Measurements from ENCODE around the gene ETNK2.

Gene ETNK2

DNA sequence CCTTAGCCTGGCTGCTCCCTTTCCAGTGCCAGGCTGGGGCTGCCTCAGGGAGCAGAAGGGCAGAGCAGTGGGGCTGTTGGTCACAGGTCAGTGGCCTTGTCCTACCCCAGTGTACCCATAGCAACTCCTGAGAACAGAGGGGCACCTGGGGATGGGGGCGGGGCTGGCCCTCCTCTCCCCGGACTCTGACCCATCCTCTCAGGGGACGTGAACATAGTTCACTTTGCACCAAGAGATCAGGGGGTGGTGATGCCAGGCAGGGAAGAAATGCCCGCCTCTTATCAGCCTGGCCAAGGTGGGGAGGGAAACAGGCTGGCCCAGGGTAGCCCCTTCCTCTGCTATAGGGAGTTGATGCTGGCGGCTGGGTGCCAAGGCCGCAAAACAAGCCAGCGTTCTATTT is 4.9 kb downstream of the ETNK2 start:
- DNase-seq = no peak

DNA sequence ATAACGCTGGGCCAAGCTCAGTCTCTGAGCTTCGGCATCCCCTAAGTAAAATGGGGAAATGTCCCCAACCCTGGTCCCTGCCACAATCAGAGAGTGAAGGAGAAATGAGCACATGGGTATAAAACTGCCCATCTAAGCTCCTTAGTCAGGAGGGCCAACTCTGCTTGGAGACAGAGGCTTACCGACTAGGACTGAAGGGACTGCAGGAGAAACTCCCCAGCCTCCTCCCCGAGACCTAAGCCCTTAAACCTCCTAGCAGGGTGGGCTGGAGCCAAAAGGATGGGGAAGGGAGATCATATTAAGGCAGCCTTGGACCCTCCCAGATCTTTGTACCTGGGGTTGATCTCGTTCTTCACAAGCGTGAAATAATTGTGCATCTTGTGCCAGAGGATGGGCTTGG is 5.5 kb downstream of the ETNK2 start:
- DNase-seq = no peak

DNA sequence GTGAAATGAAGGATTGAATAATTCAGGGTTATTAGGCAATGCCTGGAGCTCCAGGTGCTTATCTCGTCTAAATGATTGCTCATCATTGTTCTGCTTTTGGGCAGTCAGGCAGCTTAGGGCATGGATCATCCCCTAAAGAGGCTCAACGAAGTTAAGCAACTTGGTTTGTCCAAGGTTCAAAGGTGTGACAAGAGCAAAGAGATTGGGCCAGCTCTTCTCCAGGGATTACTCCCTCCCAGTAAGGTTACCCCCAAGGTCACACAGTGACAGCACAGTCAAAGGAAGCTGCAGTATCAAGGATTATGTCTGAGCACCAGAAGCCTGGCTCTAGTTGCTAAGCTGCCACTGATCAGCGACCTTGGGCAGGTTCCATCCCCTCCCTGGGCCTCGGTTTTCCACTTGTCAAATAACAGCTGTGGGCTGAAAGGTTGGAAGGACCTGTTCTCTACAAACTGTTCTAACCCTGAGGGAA is 6.8 kb downstream of the ETNK2 start:
- DNase-seq = no peak

DNA sequence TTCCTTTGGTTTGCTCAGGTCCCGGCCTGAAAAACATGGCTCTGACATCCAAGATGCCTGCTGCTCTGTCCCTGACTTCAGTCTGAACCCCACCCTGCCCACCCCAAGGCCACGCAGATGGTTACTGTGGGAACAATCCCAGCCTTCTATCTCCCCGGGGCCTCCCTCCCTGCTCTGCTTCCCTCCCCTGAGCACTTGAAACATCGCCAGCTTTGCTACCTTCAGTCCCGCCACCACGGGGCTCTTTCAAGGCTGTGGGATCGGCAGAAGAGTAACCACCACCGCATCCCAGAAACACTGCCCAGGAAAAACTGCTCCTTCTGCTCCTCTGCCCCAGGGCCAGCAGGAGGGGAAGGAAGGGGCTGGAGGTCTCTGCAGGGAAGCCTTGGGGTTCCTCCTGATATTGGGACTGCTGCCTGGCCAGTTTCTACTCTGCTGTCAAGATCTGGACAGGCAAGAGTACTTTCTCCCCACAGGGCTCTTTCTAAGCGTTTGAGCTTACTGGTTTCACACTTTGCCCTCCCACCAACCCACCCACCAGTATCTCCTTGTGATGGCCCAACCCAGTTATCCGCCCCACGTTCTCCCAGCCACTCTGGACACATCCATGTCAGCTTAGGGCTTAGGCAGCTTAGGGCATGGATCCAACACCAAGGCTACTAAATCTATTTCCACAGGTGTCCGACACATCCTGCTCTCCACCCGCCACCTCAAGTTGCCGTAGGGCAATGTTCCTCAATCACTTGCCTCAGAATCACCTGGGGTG is 8.4 kb downstream of the ETNK2 start:
- DNase-seq = no peak

DNA sequence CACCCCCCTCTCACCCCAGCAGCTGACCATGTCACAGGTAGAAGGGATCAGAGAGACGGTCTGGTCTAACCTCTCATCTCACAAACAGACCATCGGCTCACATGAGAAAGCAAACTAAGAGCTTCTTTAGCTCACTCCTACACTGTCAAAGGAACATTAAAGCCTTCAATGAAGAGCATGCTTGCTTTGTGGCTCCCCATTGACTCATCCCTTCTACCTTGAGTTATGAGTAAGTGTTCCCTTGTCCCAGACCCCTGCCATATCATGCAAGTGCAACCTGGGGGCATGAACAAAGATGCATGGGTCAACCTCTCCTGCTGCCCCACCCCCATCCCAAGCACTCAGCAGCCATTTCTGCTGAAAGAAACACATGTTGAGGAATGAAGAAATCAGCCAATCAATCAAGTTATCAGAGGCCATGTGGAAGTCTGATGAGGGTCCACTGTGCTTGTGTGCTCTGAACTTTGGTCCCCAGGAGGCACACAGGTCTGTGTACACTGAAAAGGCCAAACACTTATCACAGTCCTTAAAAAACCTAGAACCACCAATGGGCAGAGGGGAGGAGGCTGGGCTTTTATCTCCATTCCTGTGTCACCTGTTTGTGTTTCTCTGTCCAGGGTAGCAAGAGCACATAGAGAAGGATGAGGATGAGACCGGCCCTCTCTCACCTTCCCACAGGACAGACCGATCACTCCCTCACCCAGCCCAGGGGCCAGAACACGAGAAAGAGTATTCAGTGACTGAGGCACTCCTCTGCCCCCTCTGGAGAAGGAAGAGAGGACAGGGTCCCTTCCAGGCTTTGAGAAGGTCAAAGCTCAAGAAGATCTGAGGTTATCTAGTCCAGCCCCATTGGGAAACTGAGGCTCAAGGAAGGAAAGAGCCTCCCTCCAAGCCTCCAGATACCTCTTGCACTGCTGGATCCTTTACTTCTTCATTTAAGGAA is 9.5 kb downstream of the ETNK2 start:
- no peak for DNase-seq

DNA sequence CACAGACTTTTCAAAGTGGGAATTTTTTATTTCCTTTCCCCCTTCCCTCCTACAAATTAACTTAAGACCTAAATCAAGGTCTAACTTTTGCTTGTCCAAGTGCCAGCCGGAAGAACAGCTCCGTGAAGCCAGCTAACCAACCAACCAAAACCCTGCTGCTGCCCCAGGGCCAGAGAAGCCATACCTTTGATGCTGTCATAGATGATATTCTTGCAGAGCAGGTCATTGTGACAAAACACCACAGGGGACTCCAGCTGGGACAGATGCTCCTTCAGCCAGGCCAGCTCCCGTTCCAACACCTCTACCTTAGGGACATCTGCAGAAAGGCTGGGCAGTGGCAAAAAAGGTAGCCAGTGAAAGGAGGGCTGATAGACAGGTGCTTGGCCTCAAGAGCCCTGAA is 10.7 kb downstream of the ETNK2 start:
- DNase-seq = no peak

DNA sequence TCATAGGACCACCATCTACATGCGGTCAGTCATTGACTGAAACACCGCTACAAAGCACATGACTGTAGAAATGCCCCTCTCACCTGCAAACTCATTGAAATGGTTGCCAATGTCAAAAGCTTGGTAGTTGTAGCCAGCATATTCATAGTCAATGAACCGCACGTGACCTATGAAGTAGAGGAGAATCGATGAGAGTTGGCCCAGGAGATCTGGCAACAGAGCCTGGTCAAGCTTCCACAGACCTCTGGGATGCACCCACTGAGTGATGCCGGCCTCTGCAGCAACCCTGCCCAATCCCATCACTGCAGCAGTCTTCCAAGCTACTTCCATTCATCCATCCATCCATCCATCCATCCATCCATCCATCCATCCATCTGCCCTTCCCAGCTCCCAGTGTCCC is 11.9 kb downstream of the ETNK2 start:
- no peak for DNase-seq

DNA sequence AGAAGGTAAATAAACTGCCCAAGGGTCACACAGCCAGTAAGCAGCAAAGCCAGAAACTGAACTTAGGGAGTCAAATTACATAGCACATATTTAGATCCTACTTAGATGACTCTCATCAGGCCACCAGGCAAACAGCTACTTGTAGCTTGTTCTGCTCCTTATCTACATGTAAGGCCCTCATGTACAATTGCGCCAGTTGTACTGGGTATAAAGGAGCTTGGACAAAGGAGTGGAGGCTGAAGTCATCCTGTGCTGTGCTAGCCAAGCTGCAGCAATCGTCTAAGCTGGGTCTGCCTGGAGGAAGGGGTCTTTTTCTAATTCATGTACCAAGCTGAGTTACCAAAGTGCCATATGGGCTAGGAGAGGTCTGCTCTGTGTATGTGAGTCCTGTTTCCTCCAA is 12.8 kb downstream of the ETNK2 start:
- no peak for DNase-seq

DNA sequence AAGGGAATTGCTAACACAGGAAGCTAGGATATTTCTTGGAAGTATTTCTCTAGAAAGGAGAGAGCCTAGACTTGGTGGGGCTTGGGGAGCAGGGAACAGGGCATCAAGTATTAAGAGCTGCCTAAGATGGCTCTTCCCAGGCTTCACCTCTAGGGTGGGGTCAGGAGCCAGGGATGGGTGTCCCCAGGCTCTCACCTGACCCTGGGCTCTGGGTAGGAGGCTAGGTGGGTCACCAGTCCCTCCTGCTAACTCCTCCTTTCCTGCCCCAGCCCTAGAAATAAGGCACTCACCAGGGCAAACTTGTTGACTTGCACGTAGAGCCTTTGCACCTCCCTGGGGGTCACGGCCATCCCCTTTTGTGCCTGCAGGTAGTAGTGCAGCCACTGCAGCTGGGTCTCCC is 15.0 kb downstream of the ETNK2 start:
- no peak for DNase-seq

DNA sequence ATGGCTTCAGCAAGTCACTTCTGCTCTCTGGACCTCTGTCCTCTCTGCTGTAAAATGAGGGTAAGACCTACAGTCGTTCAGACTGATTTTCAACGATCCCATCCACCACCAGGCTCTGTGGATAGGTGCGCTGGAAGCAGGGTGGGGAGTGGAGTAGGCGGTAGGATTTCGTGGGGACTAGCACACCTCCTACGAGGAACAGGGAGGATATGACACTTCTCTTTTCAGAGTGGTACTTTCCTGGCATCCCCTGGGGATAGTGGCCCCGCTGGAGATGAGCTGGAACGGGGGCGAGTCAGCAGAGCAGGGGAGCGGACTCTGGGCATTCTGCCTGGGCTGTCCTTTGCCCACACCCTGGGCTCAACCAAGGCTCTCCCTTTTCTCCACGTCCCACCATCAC is 17.7 kb downstream of the ETNK2 start:
- DNase-seq = no peak

DNA sequence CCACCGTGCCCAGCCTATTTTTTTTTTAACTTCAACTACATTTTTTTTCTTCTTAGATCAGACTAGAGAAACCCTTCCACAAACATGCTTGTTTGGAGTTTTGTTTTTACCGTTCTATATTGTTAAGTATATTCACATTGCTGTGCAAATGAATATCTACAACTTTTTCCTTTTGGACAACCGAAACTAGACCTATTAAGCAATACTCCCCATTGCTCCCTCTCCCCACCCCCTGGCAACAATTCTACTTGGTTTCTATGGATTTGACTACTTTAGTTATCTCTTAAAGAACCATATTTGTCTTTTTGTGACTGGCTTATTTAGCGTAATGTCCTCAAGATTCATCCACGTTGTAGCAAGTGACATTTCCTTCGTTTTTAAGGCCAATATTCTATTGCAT is 19.1 kb downstream of the ETNK2 start:
- DNase-seq = no peak

DNA sequence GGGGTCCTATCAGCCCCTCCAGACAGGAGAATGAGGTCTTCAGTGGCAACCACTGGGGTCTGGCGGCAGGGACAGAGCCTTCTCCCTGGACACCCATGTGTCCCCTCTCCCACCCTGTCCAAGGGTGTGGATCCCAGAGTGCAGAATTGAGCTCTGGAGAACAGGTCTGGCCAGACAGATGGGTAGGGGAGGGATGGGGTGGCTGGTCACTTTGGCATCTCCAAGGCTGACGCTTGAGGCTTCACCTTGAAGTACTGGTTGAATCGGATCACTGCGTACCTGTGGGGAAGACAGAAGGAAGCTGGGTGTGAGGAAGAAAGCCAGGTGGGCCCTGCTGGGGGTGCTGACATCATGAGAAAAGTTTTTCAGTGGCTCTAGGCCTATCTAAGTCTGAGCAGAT is 19.9 kb downstream of the ETNK2 start:
- no peak for DNase-seq

DNA sequence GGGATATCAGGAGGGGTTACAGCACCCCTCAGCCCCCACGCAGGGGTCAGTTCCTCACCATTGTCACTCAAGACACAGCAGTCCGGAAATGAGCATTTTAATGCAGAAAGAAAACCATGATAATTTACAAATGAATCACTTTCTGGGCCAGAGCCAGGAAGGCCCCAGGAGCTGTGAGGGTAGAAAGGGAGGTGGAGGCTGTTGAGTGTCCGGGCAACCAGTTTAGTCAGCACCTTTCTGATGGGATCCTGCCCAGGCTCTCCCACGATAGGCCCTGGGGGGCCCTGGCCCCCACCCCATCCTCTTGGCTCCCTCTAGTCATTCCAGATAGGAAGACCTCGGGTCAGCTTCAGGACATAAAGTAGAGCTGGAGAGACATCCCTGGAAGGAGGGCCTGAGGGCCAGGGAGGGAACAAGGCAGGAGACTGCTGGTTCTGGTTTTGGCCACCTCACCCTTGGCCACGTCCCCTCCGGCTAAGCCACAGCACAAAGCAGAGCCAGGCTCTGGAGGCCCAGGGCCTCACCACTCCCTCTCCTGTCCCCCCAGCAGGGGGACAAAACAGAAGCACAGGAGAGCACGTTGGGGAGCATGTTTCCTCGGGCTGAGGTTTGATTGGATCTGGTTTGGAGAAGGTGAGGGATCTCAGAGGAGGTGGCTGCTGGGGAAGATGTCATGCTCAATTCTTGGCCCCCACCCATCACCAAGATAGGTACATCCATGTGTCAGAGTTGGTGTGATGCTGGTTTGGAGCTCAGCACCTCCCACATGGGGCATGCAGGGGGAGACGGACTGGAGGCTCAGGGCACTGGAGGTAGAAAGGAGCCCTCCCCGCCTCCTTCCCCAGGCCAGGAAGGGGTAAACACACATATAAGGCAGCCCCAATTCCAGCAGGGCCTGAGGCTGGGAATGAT is 20.6 kb downstream of the ETNK2 start:
- peak; percentile 74 for DNase-seq

DNA sequence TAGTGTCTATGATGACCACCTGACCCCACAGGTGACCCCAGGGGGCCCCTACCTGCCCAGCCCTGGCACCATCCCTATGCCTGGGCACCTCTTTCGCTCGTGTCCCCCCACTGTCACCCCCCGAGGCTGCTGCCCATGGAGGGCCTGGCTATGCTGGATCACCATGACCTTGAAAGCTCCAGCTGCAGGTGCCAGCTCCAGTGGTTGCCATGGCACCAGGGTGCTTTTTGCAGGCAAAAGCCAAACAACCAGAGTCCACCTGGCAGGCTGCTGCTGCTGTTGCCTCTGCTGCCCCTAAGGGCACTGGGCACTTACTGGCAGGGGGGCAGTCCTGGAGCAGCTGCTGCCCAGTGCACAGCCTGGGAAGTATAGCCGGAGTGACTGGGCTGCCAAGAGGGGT is 21.7 kb downstream of the ETNK2 start:
- peak; percentile 88 for DNase-seq

DNA sequence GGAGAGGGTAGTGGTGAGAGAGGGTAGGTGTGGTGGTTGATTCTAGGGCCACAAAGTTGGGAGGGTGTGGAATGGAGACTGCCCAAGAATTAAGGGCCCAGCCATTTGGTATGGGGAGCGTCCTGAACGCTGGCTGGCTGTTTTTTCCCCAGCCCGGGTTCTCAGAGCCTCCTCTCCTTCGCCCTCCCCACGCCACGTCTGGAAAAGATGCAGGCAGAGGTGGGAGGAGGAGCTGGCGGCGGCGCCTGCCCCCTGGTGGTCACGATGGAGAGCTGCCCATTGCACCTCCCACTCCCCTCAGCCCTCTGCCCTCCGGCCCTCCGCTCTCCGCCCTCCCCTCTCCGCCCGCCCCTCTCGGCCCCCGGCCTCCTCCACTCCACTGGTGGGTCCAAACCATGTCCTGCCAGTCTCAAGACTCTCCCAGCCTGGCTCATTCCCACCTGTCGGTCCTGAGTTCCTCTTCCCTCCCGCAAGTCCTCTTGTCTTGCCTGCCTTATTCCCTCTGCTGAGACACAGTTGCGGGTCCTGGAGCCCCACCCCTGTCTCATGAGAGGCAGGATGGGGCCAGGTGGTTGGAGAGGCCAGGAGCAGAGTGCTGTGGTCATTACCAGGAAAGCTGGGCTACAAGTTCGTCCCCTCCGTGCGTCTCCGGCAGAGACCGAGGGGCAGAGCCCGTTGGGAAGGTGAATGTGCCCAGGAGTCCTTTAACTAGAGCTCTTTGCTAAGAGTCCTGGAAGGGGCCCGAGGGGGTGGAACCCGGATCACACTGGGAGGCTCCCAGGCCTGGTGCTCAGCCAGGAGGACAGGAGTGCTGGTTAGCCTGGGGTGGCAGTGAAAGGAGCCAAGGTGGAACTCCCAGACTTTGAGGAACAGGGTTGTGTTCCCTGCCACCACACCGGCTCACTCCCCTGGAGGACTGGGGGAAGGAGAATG is 22.6 kb downstream of the ETNK2 start:
- DNase-seq = peak; percentile 69

DNA sequence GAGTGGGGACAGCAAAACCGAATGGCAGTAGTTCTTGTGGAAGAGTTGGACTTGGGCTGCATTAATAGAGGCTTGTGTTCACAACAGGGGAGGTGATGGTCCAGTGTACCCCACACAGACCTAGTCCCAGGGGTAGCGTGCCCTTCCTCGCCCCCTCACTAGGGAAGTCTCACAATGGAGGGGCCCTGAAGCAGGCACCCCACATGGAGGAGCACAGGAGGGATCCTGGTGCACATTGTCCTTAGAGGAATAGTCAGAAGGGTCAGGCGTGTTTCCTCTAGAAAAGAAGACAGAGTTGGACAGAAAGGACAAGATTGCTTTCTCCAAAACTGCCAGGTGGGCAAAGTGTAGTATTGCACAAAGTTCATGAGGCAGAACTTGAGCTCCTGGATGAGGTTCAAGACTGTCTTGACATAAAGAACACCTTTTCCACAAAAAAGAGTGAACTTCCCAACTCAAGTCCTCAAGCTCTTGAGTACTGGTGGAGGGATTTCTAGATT is 23.3 kb downstream of the ETNK2 start:
- no peak for DNase-seq

DNA sequence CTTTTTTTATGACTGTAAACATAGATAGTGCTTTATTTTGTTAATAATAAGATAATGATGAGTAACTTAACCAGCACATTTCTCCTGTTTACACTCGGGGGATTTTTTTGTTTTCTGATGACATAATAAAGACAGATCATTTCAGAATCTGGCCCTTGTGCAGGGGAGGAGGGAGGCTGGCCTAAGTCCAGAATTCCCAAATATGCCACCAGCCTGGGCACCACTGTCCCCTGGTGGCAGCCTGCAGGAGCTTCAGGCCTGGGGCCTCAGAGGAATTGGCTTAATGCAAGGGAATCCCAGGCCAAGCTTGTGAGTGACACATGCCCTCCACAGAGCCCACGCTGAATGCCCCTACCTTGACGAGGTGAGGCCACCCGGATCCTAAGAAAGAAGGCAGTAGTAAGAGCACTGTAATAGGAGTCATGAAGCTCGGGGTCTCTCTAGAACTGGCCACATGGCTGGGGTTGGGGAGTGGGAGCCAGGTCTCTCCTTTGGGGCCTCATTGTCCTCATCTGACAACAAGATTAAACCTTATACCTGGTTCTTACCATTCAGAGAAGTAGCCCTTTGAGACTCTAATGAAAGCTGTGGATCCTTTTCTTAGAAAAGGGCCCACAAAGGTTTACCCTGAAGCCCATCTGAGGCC is 24.1 kb downstream of the ETNK2 start:
- peak; percentile 60 for DNase-seq

DNA sequence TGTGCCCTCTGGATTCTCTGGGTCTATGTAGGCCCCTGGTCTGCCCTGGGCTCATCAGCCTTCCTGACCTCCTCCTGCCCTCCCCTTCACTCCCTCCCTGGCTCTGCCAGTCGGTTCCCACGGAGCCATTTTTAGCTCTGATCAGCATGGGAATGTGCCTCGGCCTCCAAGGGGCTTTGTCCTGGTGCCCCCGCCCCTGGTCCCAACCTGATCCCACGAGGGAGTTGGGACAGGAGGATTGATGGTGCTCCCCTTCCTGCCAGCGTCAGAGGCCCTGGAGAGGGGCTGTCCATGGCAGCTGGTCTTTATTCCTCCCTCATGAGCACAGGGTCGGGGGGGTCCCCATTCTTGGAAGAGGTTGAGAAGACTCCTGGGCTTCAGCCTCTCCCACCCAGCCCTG is 24.9 kb downstream of the ETNK2 start:
- no peak for DNase-seq

DNA sequence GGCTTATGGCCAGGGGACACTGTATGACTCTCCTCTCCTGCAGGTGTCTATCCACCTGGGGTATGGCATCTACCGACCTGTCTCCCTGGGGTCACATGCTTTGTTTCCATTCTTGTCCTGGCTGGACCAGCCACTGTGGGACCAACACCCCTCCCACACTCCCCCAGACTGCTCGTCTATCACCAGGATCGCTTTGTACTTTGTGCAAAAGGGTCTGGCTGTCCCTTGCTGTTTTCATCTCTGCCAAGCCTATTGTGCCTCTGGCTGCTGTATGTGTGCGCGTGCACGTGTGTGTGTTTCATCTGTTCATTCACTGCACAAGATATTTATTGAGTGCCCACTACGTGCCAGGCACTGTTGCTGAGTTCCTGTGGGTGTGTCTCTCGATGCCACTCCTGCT is 25.5 kb downstream of the ETNK2 start:
- no peak for DNase-seq

DNA sequence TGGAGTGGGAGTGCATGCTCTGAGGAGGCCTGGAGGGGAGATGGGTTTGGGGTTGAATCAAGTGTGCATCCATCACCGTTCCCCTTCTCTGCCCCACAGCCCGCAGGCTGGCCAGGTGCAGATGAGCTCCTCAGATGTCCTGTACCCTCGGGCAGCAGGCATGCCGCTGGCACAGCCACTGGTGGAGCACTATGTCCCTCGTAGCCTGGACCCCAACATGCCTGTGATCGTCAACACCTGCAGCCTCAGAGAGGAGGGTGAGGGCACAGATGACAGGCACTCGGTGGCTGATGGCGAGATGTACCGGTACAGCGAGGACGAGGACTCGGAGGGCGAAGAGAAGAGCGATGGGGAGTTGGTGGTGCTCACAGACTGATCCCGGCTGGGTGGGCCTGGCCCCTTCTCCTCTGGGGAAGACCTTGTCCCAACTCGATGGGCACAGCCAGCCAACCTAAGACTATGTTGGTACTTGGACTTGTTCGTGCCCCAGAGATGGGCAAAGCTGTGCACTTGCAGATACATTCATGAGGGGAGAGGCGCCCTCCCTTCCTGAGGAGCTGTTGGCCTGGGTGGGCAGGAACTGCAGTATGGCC is 26.0 kb downstream of the ETNK2 start:
- DNase-seq = no peak

DNA sequence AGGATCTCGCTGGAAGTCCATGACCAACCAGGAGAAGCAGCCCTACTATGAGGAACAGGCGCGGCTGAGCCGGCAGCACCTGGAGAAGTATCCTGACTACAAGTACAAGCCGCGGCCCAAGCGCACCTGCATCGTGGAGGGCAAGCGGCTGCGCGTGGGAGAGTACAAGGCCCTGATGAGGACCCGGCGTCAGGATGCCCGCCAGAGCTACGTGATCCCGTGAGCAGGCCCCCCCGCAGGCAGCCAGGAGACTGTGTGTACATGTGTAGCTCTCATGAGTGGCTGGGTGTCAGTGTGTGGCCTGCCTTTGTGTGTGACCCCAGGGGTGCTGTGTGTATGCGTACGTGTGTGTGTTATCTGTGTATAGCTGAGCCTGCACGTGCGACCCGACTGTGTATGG is 27.2 kb downstream of the ETNK2 start:
- no peak for DNase-seq

Measured in RPMI8226 (cell line).